Gastrocnemius medialis (tissue), 4 donors: Measurements from ENCODE around the gene ZDHHC18.

Experiments
- CTCF ChIP-seq, 5 experiments: fragments of 450-650 bp in 3 of 5; fragments of 200-600 bp in 2 of 5; sonication (generic) in 2 of 5; IDR thresholded peaks in 4 of 5; conservative IDR thresholded peaks in 1 of 5; 1 replicate in 4 of 5; 2 replicates in 1 of 5; pipeline ENCODE4 v1.5.1; 2016 to 2019; ENCODE audit warnings: antibody characterized with exemption in 5 of 5, mild to moderate bottlenecking in 3 of 5, moderate library complexity in 3 of 5
- POLR2A ChIP-seq, 2 donors: fragments of 450-650 bp; IDR thresholded peaks; one replicate each; pipeline ENCODE4 v1.6.1; 2017; ENCODE audit warnings: antibody characterized with exemption in 2 of 2, mild to moderate bottlenecking in 2 of 2, moderate library complexity in 2 of 2

- TF ChIP-seq CTCF (IDR thresholded peaks at IDR 0.05 in 4 of 5, conservative IDR thresholded peaks at IDR 0.05 in 1 of 5) (no peak), POLR2A (IDR thresholded peaks at IDR 0.05) (no peak)
Measured at GRCh38 chr1:26814893-26815292, 11.6 kb upstream of the ZDHHC18 start.
